Nephron progenitor cell (in vitro differentiated cells): ENCODE measurements around the gene PRKCQ.

Experiments used
- DNase-seq: peaks from one replicate; pipeline ENCODE4 v3.0.0; 2021
- H3K27ac Mint-ChIP-seq: 2 replicates; pipeline ENCODE4 v1.8.0; 2021; ENCODE audit warnings: mild to moderate bottlenecking, moderate library complexity, mixed read lengths
- H3K27me3 Mint-ChIP-seq: 2 replicates; pipeline ENCODE4 v1.8.0; 2021; ENCODE audit warnings: mild to moderate bottlenecking, low read depth, mixed read lengths; ENCODE audit not compliant: poor library complexity
- H3K36me3 Mint-ChIP-seq: 2 replicates; pipeline ENCODE4 v1.8.0; 2021; ENCODE audit warnings: low read depth, mixed read lengths
- H3K4me1 Mint-ChIP-seq: 2 replicates; pipeline ENCODE4 v1.8.0; 2021; ENCODE audit warnings: mixed read lengths
- H3K4me3 Mint-ChIP-seq: 2 replicates; pipeline ENCODE4 v1.8.0; 2021; ENCODE audit warnings: mild to moderate bottlenecking, moderate library complexity, mixed read lengths
- H3K9me3 Mint-ChIP-seq: 2 replicates; pipeline ENCODE4 v1.8.0; 2021; ENCODE audit warnings: mild to moderate bottlenecking, moderate library complexity, mixed read lengths
- CTCF ChIP-seq: fragments of 200-600 bp; sonication (generic); IDR thresholded peaks from 2 replicates; pipeline ENCODE4 v1.5.0; 2021; ENCODE audit warnings: antibody characterized with exemption

PRKCQ gene

GRCh38 chr10:6532321-6532720, 47.8 kb downstream of the PRKCQ start:
- no peak overlapping the region for H3K4me3 Mint-ChIP-seq
- H3K9me3 Mint-ChIP-seq = no peaks in the 10 kb centered on the region
- no peak overlapping the region for H3K27ac Mint-ChIP-seq
- H3K27me3 Mint-ChIP-seq = peaks cover 3% of the 10 kb centered on the region
- H3K36me3 Mint-ChIP-seq = no peaks in the 10 kb centered on the region
- no peak for DNase-seq
- peaks cover 1% of the 10 kb centered on the region for H3K4me1 Mint-ChIP-seq
- no peak for TF ChIP-seq CTCF

GRCh38 chr10:6530966-6531365, 49.1 kb downstream of the PRKCQ start:
- TF ChIP-seq CTCF = no peak
- H3K4me1 Mint-ChIP-seq = peaks cover 3% of the 10 kb centered on the region
- H3K36me3 Mint-ChIP-seq = peaks cover 5% of the 10 kb centered on the region
- no peaks in the 10 kb centered on the region for H3K9me3 Mint-ChIP-seq
- H3K27ac Mint-ChIP-seq = no peak overlapping the region
- no peak for DNase-seq
- no peak overlapping the region for H3K4me3 Mint-ChIP-seq
- peaks cover 3% of the 10 kb centered on the region for H3K27me3 Mint-ChIP-seq

GRCh38 chr10:6530211-6530840, 49.8 kb downstream of the PRKCQ start:
- Mint-ChIP-seq H3K27ac (no peak overlapping the region), H3K27me3 (peaks cover 3% of the 10 kb centered on the region), H3K9me3 (no peaks in the 10 kb centered on the region), H3K4me1 (peaks cover 9% of the 10 kb centered on the region), H3K4me3 (no peak overlapping the region), H3K36me3 (peaks cover 5% of the 10 kb centered on the region)
- TF ChIP-seq CTCF = no peak
- DNase-seq = no peak

GRCh38 chr10:6528198-6528950, 51.7 kb downstream of the PRKCQ start:
- peaks cover 5% of the 10 kb centered on the region for H3K36me3 Mint-ChIP-seq
- peaks cover 9% of the 10 kb centered on the region for H3K4me1 Mint-ChIP-seq
- H3K4me3 Mint-ChIP-seq = no peak overlapping the region
- no peak for TF ChIP-seq CTCF
- H3K27ac Mint-ChIP-seq = no peak overlapping the region
- DNase-seq = no peak
- H3K27me3 Mint-ChIP-seq = peaks cover 3% of the 10 kb centered on the region
- H3K9me3 Mint-ChIP-seq = no peaks in the 10 kb centered on the region

GRCh38 chr10:6525599-6526165, 54.4 kb downstream of the PRKCQ start:
- Mint-ChIP-seq H3K4me1 (peaks cover 13% of the 10 kb centered on the region), H3K9me3 (no peaks in the 10 kb centered on the region), H3K36me3 (peaks cover 5% of the 10 kb centered on the region), H3K27me3 (no peaks in the 10 kb centered on the region), H3K4me3 (no peak overlapping the region), H3K27ac (no peak overlapping the region)
- TF ChIP-seq CTCF = no peak
- no peak for DNase-seq
